ENCODE measurements around the gene PKIG. TPM values are rescaled to one million over a fixed set of nuclear protein-coding genes. Genes with fewer than 3 reads are reported as not detected.

PKIG gene
- polyA plus RNA-seq, 1 of the 3 experiments (the other 2 are of a cell fraction): 92.9 TPM

DNA sequence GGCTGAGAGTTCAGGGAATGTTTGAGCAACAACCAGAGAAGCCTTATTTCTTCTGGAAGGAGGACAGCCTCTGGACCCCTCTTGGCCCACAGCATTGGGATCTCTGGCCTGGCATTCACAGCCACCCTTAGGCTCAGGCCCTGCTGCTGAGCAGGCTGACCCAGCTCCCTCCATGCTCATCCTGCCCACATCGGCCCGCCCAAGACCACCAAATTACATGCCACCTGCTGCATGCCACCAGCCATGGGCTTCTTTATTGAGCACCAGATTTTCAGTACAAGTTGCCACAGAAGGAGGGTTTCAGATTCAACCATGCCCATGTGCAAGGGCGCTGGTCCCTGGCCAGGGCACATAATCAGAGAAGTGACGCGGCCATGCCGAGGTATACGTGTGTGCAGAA lies 36.9 kb downstream of the PKIG start:
- Histone ChIP-seq H3K9ac (no peak overlapping the region), H3K27ac (ENCODE audit: low read depth in 2 of 2, low read length in 1 of 2) (no peak overlapping the region), H3K27me3 (ENCODE audit: insufficient read depth) (no peaks in the 10 kb centered on the region), H3F3A (replicated peaks; ENCODE audit: insufficient read depth) (no peaks in the 10 kb centered on the region), H3K4me3 (ENCODE audit: low read depth in 2 of 2, low read length in 1 of 2) (no peak overlapping the region), H3K9me3 (no peaks in the 10 kb centered on the region), H3K4me1 (ENCODE audit: control insufficient read depth in 1 of 2, insufficient read depth in 2 of 2, low read depth in 1 of 2, low read length in 1 of 2) (no peaks in the 10 kb centered on the region), H4K20me1 (ENCODE audit: insufficient read depth) (no peaks in the 10 kb centered on the region), H3K79me2 (ENCODE audit: insufficient read depth) (no peaks in the 10 kb centered on the region), H2AFZ (ENCODE audit: low read depth) (no peak overlapping the region), H3K9me2 (no peaks in the 10 kb centered on the region), H3K36me3 (replicated peaks in 1 of 2; ENCODE audit: control insufficient read depth in 1 of 2, insufficient read depth in 2 of 2, low read length in 1 of 2) (peaks cover 16 to 52% of the 10 kb centered on the region in 2 experiments), H3K4me2 (no peak overlapping the region)
- ChIA-PET CTCF (interaction anchor here (0.9 to 1.2 kb wide), 2 partner anchors 9 to 64 kb away, joined by 4 to 6 read pairs; no protein-coding TSS in a partner anchor), POLR2A (no interaction called here)
- no peak for TF ChIP-seq USF1 (IDR thresholded peaks at IDR 0.05; ENCODE audit: borderline replicate concordance, low read depth)
- TF ChIP-seq MEF2A (IDR thresholded peaks at IDR 0.05; ENCODE audit: borderline replicate concordance, low read depth): no peak
- no peak for TF ChIP-seq NRF1 (IDR thresholded peaks at IDR 0.05; ENCODE audit: low read depth, low read length)
- DNase-seq: no peak
- WGBS (ENCODE audit: low lambda C conversion rate): 92% methylated on average over 7 of the region's 7 CpGs

DNA sequence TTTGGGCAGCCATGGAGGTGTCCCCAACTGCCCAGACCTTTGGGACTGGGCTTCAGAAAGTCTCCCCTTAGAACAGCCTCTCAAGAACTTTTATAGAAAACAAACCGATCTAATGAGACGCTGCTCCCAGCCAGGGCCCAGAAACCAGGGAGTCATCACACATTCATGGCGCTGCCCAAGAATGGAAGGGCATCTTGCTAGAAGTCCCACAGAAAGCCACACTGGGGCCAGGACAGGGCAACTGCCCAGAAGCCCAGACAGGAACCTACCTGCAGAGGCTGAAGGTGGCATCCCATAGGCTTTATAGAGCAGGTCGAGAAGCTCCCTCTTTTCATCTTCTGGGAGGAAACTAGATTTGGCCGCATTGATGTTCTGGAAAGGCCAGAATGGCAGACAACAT lies 37.7 kb downstream of the PKIG start:
- no peak for DNase-seq
- Histone ChIP-seq H3K4me2 (no peak overlapping the region), H2AFZ (ENCODE audit: low read depth) (no peak overlapping the region), H3F3A (replicated peaks; ENCODE audit: insufficient read depth) (no peaks in the 10 kb centered on the region), H3K9me3 (no peaks in the 10 kb centered on the region), H3K27ac (ENCODE audit: low read depth in 2 of 2, low read length in 1 of 2) (no peak overlapping the region), H3K27me3 (ENCODE audit: insufficient read depth) (no peaks in the 10 kb centered on the region), H3K9me2 (no peaks in the 10 kb centered on the region), H3K4me1 (ENCODE audit: control insufficient read depth in 1 of 2, insufficient read depth in 2 of 2, low read depth in 1 of 2, low read length in 1 of 2) (no peaks in the 10 kb centered on the region), H3K4me3 (ENCODE audit: low read depth in 2 of 2, low read length in 1 of 2) (no peak overlapping the region), H3K36me3 (replicated peaks in 1 of 2; ENCODE audit: control insufficient read depth in 1 of 2, insufficient read depth in 2 of 2, low read length in 1 of 2) (peaks cover 12 to 49% of the 10 kb centered on the region in 2 experiments), H3K79me2 (ENCODE audit: insufficient read depth) (no peaks in the 10 kb centered on the region), H4K20me1 (ENCODE audit: insufficient read depth) (no peaks in the 10 kb centered on the region), H3K9ac (no peak overlapping the region)
- POLR2A ChIA-PET: no interaction called here
- 86% methylated on average over 3 of the region's 5 CpGs for WGBS (ENCODE audit: low lambda C conversion rate)
- no peak for TF ChIP-seq TEAD4 (IDR thresholded peaks at IDR 0.05; ENCODE audit: borderline replicate concordance, insufficient read depth)
- TF ChIP-seq JUND (IDR thresholded peaks at IDR 0.05): no peak
- TF ChIP-seq, protein P1, sequence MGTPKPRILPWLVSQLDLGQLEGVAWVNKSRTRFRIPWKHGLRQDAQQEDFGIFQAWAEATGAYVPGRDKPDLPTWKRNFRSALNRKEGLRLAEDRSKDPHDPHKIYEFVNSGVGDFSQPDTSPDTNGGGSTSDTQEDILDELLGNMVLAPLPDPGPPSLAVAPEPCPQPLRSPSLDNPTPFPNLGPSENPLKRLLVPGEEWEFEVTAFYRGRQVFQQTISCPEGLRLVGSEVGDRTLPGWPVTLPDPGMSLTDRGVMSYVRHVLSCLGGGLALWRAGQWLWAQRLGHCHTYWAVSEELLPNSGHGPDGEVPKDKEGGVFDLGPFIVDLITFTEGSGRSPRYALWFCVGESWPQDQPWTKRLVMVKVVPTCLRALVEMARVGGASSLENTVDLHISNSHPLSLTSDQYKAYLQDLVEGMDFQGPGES (IDR thresholded peaks at IDR 0.05; ENCODE audit: low read depth, low read length): no peak
- no peak for TF ChIP-seq NRF1 (IDR thresholded peaks at IDR 0.05; ENCODE audit: low read depth, low read length)
- TF ChIP-seq, protein P2, sequence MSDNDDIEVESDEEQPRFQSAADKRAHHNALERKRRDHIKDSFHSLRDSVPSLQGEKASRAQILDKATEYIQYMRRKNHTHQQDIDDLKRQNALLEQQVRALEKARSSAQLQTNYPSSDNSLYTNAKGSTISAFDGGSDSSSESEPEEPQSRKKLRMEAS (IDR thresholded peaks at IDR 0.05; ENCODE audit: low read depth): no peak
- no peak for TF ChIP-seq USF2 (IDR thresholded peaks at IDR 0.05; ENCODE audit: borderline replicate concordance, low read depth, low read length)
- CTCF ChIA-PET: interaction anchor here (1.0 kb wide), 1 partner anchor 63 kb away, joined by 3 read pairs; no protein-coding TSS in a partner anchor
